A549 (cell line): Measurements from ENCODE around the gene GLIPR2. TPM values are rescaled to one million over a fixed set of nuclear protein-coding genes. Genes with fewer than 3 reads are reported as not detected.

Experiments used
- ATAC-seq, 2 experiments: fragments of 200-7000 bp in 1 of 2; fragments of >200 bp in 1 of 2; cut with Nextera tagmentation in 1 of 2; cut with Tn5 transposase in 1 of 2; 3 replicates each; pipeline versions ENCODE4 v1.8.0 to v1.9.1; 2018 to 2020; ENCODE audit warnings: mild to moderate bottlenecking in 1 of 2, moderate library complexity in 1 of 2
- CTCF ChIA-PET: fragments of 300-600 bp; sonication (Branson Sonifier 250); formaldehyde crosslinking; extraction: SDS; loops from one replicate; lab custom pipeline; 2021; ENCODE audit warnings: antibody characterized with exemption, inconsistent platforms; lab: Yijun Ruan, JAX
- POLR2A ChIA-PET: fragments of 350-600 bp; formaldehyde crosslinking; extraction: SDS; loops from one replicate; lab custom pipeline; 2021; ENCODE audit warnings: antibody characterized with exemption, inconsistent platforms; lab: Yijun Ruan, JAX
- DNase-seq, 2 experiments: peaks; one replicate each; pipeline versions ENCODE4 v3.0.0 to v3.0.0-alpha.2; 2011 to 2016; ENCODE audit warnings: low read depth in 1 of 2, low spot score in 1 of 2
- FAIRE-seq: peaks from 2 replicates; lab custom pipeline; 2011; peaks lifted over from hg19 to GRCh38; lab: Jason Lieb, UNC
- H3K27ac ChIP-seq, 2 experiments: fragments of >200 bp; sonication (Bioruptor Twin); formaldehyde crosslinking; 3 replicates each; pipeline ENCODE4 v1.5.1; 2016 to 2017
- H3K4me1 ChIP-seq: fragments of >200 bp; sonication (Bioruptor Twin); formaldehyde crosslinking; 3 replicates; pipeline ENCODE4 v1.6.1; 2016
- H3K4me2 ChIP-seq: fragments of >200 bp; sonication (Bioruptor Twin); formaldehyde crosslinking; 3 replicates; pipeline ENCODE4 v1.6.1; 2016
- H3K4me3 ChIP-seq: fragments of >200 bp; sonication (Bioruptor Twin); formaldehyde crosslinking; 3 replicates; pipeline ENCODE4 v1.5.1; 2016
- H3K9me3 ChIP-seq: fragments of >200 bp; sonication (Bioruptor Twin); formaldehyde crosslinking; 3 replicates; pipeline ENCODE4 v1.6.1; 2016
- BCL3 ChIP-seq: fragments of >200 bp; sonication (Bioruptor Twin); formaldehyde crosslinking; IDR thresholded peaks from 3 replicates; pipeline ENCODE4 v1.6.1; 2016
- CBX2 ChIP-seq: fragments of 200-600 bp; sonication (generic); IDR thresholded peaks from 2 replicates; pipeline ENCODE4 v1.6.1; 2016; ENCODE audit warnings: low read depth, mild to moderate bottlenecking, borderline replicate concordance
- CEBPB ChIP-seq, 2 experiments: fragments of >200 bp in 1 of 2; sonication (Bioruptor Twin) in 1 of 2; formaldehyde crosslinking in 1 of 2; IDR thresholded peaks; 2 replicates each; pipeline ENCODE4 v1.6.1; 2012 to 2016
- CHD2 ChIP-seq: fragments of 150-350 bp; IDR thresholded peaks from 2 replicates; pipeline ENCODE4 v1.6.1; 2014; ENCODE audit warnings: low read length; ENCODE audit not compliant: partially characterized antibody
- EHMT2 ChIP-seq: fragments of 200-600 bp; sonication (generic); IDR thresholded peaks from 2 replicates; pipeline ENCODE4 v1.6.1; 2016; ENCODE audit warnings: antibody characterized with exemption, low read depth, mild to moderate bottlenecking, moderate library complexity
- ESRRA ChIP-seq: fragments of 150-350 bp; IDR thresholded peaks from 2 replicates; pipeline ENCODE4 v1.6.1; 2014; ENCODE audit warnings: mild to moderate bottlenecking, low read length, borderline replicate concordance
- FOXS1 ChIP-seq: fragments of 250-450 bp; sonication (Bioruptor Pico); IDR thresholded peaks from 2 replicates; pipeline ENCODE4 v1.5.0; 2020; ENCODE audit warnings: mild to moderate bottlenecking, moderate library complexity
- HDAC2 ChIP-seq: fragments of 200-600 bp; sonication (generic); IDR thresholded peaks from 2 replicates; pipeline ENCODE4 v1.6.1; 2016
- HES2 ChIP-seq: fragments of >200 bp; sonication (Bioruptor Twin); formaldehyde crosslinking; IDR thresholded peaks from 2 replicates; pipeline ENCODE4 v1.6.1; 2016
- HMGXB4 ChIP-seq: fragments of 250-450 bp; sonication (Bioruptor Pico); IDR thresholded peaks from 2 replicates; pipeline ENCODE4 v1.5.0; 2021; ENCODE audit warnings: mild to moderate bottlenecking, moderate library complexity, borderline replicate concordance
- HOXB13 ChIP-seq: fragments of 250-450 bp; sonication (Bioruptor Pico); IDR thresholded peaks from 2 replicates; pipeline ENCODE4 v1.5.0; 2020; ENCODE audit warnings: low read depth, mild to moderate bottlenecking, moderate library complexity
- MAX ChIP-seq: IDR thresholded peaks from 2 replicates; pipeline ENCODE4 v1.6.1; 2012
- MAZ ChIP-seq: fragments of 150-350 bp; IDR thresholded peaks from 2 replicates; pipeline ENCODE4 v1.6.1; 2014; ENCODE audit warnings: antibody characterized with exemption, low read depth, low read length, borderline replicate concordance
- NPAS2 ChIP-seq: fragments of 250-450 bp; sonication (Bioruptor Pico); IDR thresholded peaks from 2 replicates; pipeline ENCODE4 v1.8.0; 2022; ENCODE audit warnings: mild to moderate bottlenecking, moderate library complexity, borderline replicate concordance
- POLR2A ChIP-seq: IDR thresholded peaks from 2 replicates; pipeline ENCODE4 v1.6.1; 2012; ENCODE audit warnings: mild to moderate bottlenecking, low read length
- REST ChIP-seq: fragments of 200-600 bp; sonication (generic); IDR thresholded peaks from 2 replicates; pipeline ENCODE4 v1.6.1; 2016; ENCODE audit warnings: antibody characterized with exemption, mild to moderate bottlenecking, moderate library complexity
- SREBF2 ChIP-seq: fragments of 450-650 bp; IDR thresholded peaks from 2 replicates; pipeline ENCODE4 v1.6.1; 2014; ENCODE audit warnings: mild to moderate bottlenecking, moderate library complexity
- TP53 ChIP-seq: fragments of 250-450 bp; sonication (Bioruptor Pico); IDR thresholded peaks from 2 replicates; pipeline ENCODE4 v1.5.0; 2021; ENCODE audit warnings: mild to moderate bottlenecking, moderate library complexity
- USF2 ChIP-seq: fragments of 450-650 bp; IDR thresholded peaks from 2 replicates; pipeline ENCODE4 v1.6.1; 2014; ENCODE audit warnings: antibody characterized with exemption
- ZSCAN20 ChIP-seq: fragments of 250-450 bp; sonication (Bioruptor Pico); IDR thresholded peaks from 2 replicates; pipeline ENCODE4 v1.8.0; 2022; ENCODE audit warnings: mild to moderate bottlenecking, moderate library complexity
- WGBS: methylation state at CpG from one replicate; pipeline ENCODE4 v1.1.6; 2017; ENCODE audit errors: missing lambda C conversion rate; 5-methylcytosine and 5-hydroxymethylcytosine counted together
- polyA plus RNA-seq, 4 experiments: library from polyadenylated mRNA; depleted of rRNA in 3 of 4; stranded (reverse); fragments of >200 nt; fragmentation: RNase III in 1 of 4; extraction: RNeasy Plus Mini Kit Qiagen cat#74134 plus additional on column Dnase treatment in 1 of 4; gene quantifications; 2 replicates in 3 of 4; 3 replicates in 1 of 4; pipeline ENCODE4 v1.2.3, GENCODE V29; 2011 to 2017

The GLIPR2 gene
- polyA plus RNA-seq, 2 of the 4 experiments (the other 2 are of a cell fraction) = 9.0 to 16.0 TPM

GRCh38 chr9:36093384-36093783, 43.1 kb upstream of the GLIPR2 start:
- Histone ChIP-seq H3K9me3 (no peaks in the 10 kb centered on the region), H3K27ac (no peak overlapping the region), H3K4me1 (peaks cover 31% of the 10 kb centered on the region; the same call in 2 of the 3 replicates), H3K4me2 (no peak overlapping the region), H3K4me3 (no peak overlapping the region)
- ATAC-seq (no peak), DNase-seq (no peak), FAIRE-seq (peak; percentile 7)
- WGBS = 96% methylated on average over 2 of the region's 2 CpGs
- CTCF ChIA-PET = interaction anchor here (0.9 to 6.3 kb wide), 4 partner anchors 8 to 1042 kb away, joined by 3 to 58 read pairs (median 8); no protein-coding TSS in a partner anchor
- POLR2A ChIA-PET = no interaction called here
- TF ChIP-seq USF2 (no peak), CBX2 (no peak), CEBPB (IDR thresholded peaks at IDR 0.05) (0 out of 4 replicates have a peak, but pooled peaks of 1 of the 2 experiments have one; percentile 28)

- Histone ChIP-seq H3K4me2 (no peak overlapping the region), H3K4me1 (peaks cover 26% of the 10 kb centered on the region), H3K4me3 (no peak overlapping the region), H3K27ac (no peak overlapping the region; a peak in 1 of 6 replicates), H3K9me3 (no peaks in the 10 kb centered on the region)
- 82% methylated on average over 1 of the region's 1 CpG for WGBS
- no peak for DNase-seq
- POLR2A ChIA-PET = no interaction called here
- CTCF ChIA-PET = interaction anchor here (0.6 to 22.4 kb wide), 14 partner anchors 9 to 818 kb away, joined by 3 to 321 read pairs (median 3); partner anchors contain the start of genes CCIN and CLTA
- TF ChIP-seq SREBF2 (no peak), ESRRA (no peak), MAX (no peak), POLR2A (no peak), ZSCAN20 (no peak), HMGXB4 (CRISPR knock-in tag) (no peak), BCL3 (no peak), CHD2 (no peak), HOXB13 (CRISPR knock-in tag) (no peak), HES2 (no peak), FOXS1 (CRISPR knock-in tag) (no peak), CBX2 (no peak), EHMT2 (no peak), REST (no peak), HDAC2 (no peak), TP53 (no peak), NPAS2 (no peak), MAZ (no peak)
- no peak for ATAC-seq
- FAIRE-seq = no peak
Measured at GRCh38 chr9:36099718-36100117, 36.8 kb upstream of the GLIPR2 start.
